ENCODE measurements around the gene NTHL1. TPM values are rescaled to one million over a fixed set of nuclear protein-coding genes. Genes with fewer than 3 reads are reported as not detected.

Gene NTHL1
- total RNA-seq, 1 experiment from 2014 or later, result 93.3 TPM

DNA sequence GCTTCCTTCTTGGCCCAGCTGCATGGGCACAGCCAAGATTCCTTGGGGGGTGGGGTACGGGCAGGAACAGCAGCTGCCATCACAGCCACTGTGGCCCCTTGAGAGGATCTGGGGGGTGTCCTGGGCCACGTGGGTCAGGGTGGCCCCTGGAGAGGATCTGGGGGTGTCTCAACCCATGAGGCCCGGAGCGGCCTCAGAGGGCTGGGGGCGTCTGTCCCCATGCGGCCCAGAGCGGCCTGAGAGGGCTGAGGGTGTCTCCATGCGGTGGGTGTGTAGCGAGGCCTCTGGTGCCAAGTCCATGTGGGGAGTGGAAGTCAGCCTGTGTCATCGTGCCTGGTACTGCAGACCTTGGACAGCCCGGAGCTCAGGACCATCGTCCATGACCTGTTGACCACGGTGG, 13.9 kb upstream of the NTHL1 start:
- Mint-ChIP-seq H3K4me3 (no peak overlapping the region), H3K27ac (no peak overlapping the region)
- CTCF ChIA-PET, result interaction anchor here (1.0 to 1.5 kb wide), 2 partner anchors 45 to 79 kb away, joined by 3 to 5 read pairs; no protein-coding TSS in a partner anchor

More for the DNA sequence above, 13.9 kb upstream of the NTHL1 start:
- TF ChIP-seq, protein P1, sequence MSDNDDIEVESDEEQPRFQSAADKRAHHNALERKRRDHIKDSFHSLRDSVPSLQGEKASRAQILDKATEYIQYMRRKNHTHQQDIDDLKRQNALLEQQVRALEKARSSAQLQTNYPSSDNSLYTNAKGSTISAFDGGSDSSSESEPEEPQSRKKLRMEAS (CRISPR knock-in tag; IDR thresholded peaks at IDR 0.05), result no peak
- TF ChIP-seq RELA (CRISPR knock-in tag; IDR thresholded peaks at IDR 0.05; ENCODE audit: borderline replicate concordance) (no peak), FOXK1 (CRISPR knock-in tag; IDR thresholded peaks at IDR 0.05) (no peak), SMAD4 (CRISPR knock-in tag; IDR thresholded peaks at IDR 0.05) (no peak), JAZF1 (CRISPR knock-in tag; IDR thresholded peaks at IDR 0.05) (no peak)
- TF ChIP-seq, protein P2, sequence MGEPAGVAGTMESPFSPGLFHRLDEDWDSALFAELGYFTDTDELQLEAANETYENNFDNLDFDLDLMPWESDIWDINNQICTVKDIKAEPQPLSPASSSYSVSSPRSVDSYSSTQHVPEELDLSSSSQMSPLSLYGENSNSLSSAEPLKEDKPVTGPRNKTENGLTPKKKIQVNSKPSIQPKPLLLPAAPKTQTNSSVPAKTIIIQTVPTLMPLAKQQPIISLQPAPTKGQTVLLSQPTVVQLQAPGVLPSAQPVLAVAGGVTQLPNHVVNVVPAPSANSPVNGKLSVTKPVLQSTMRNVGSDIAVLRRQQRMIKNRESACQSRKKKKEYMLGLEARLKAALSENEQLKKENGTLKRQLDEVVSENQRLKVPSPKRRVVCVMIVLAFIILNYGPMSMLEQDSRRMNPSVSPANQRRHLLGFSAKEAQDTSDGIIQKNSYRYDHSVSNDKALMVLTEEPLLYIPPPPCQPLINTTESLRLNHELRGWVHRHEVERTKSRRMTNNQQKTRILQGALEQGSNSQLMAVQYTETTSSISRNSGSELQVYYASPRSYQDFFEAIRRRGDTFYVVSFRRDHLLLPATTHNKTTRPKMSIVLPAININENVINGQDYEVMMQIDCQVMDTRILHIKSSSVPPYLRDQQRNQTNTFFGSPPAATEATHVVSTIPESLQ (CRISPR knock-in tag; IDR thresholded peaks at IDR 0.05), result no peak
- TF ChIP-seq, protein P3, sequence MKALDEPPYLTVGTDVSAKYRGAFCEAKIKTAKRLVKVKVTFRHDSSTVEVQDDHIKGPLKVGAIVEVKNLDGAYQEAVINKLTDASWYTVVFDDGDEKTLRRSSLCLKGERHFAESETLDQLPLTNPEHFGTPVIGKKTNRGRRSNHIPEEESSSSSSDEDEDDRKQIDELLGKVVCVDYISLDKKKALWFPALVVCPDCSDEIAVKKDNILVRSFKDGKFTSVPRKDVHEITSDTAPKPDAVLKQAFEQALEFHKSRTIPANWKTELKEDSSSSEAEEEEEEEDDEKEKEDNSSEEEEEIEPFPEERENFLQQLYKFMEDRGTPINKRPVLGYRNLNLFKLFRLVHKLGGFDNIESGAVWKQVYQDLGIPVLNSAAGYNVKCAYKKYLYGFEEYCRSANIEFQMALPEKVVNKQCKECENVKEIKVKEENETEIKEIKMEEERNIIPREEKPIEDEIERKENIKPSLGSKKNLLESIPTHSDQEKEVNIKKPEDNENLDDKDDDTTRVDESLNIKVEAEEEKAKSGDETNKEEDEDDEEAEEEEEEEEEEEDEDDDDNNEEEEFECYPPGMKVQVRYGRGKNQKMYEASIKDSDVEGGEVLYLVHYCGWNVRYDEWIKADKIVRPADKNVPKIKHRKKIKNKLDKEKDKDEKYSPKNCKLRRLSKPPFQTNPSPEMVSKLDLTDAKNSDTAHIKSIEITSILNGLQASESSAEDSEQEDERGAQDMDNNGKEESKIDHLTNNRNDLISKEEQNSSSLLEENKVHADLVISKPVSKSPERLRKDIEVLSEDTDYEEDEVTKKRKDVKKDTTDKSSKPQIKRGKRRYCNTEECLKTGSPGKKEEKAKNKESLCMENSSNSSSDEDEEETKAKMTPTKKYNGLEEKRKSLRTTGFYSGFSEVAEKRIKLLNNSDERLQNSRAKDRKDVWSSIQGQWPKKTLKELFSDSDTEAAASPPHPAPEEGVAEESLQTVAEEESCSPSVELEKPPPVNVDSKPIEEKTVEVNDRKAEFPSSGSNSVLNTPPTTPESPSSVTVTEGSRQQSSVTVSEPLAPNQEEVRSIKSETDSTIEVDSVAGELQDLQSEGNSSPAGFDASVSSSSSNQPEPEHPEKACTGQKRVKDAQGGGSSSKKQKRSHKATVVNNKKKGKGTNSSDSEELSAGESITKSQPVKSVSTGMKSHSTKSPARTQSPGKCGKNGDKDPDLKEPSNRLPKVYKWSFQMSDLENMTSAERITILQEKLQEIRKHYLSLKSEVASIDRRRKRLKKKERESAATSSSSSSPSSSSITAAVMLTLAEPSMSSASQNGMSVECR (CRISPR knock-in tag; IDR thresholded peaks at IDR 0.05; ENCODE audit: borderline replicate concordance), result no peak
- TF ChIP-seq, protein P4, sequence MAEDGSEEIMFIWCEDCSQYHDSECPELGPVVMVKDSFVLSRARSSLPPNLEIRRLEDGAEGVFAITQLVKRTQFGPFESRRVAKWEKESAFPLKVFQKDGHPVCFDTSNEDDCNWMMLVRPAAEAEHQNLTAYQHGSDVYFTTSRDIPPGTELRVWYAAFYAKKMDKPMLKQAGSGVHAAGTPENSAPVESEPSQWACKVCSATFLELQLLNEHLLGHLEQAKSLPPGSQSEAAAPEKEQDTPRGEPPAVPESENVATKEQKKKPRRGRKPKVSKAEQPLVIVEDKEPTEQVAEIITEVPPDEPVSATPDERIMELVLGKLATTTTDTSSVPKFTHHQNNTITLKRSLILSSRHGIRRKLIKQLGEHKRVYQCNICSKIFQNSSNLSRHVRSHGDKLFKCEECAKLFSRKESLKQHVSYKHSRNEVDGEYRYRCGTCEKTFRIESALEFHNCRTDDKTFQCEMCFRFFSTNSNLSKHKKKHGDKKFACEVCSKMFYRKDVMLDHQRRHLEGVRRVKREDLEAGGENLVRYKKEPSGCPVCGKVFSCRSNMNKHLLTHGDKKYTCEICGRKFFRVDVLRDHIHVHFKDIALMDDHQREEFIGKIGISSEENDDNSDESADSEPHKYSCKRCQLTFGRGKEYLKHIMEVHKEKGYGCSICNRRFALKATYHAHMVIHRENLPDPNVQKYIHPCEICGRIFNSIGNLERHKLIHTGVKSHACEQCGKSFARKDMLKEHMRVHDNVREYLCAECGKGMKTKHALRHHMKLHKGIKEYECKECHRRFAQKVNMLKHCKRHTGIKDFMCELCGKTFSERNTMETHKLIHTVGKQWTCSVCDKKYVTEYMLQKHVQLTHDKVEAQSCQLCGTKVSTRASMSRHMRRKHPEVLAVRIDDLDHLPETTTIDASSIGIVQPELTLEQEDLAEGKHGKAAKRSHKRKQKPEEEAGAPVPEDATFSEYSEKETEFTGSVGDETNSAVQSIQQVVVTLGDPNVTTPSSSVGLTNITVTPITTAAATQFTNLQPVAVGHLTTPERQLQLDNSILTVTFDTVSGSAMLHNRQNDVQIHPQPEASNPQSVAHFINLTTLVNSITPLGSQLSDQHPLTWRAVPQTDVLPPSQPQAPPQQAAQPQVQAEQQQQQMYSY (CRISPR knock-in tag; IDR thresholded peaks at IDR 0.05), result no peak
- TF ChIP-seq, protein P5, sequence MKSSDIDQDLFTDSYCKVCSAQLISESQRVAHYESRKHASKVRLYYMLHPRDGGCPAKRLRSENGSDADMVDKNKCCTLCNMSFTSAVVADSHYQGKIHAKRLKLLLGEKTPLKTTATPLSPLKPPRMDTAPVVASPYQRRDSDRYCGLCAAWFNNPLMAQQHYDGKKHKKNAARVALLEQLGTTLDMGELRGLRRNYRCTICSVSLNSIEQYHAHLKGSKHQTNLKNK (CRISPR knock-in tag; IDR thresholded peaks at IDR 0.05), result no peak
- TF ChIP-seq, protein P6, sequence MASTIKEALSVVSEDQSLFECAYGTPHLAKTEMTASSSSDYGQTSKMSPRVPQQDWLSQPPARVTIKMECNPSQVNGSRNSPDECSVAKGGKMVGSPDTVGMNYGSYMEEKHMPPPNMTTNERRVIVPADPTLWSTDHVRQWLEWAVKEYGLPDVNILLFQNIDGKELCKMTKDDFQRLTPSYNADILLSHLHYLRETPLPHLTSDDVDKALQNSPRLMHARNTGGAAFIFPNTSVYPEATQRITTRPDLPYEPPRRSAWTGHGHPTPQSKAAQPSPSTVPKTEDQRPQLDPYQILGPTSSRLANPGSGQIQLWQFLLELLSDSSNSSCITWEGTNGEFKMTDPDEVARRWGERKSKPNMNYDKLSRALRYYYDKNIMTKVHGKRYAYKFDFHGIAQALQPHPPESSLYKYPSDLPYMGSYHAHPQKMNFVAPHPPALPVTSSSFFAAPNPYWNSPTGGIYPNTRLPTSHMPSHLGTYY (CRISPR knock-in tag; IDR thresholded peaks at IDR 0.05), result no peak
- POLR2A ChIA-PET, result no interaction called here
- H3K27me3 Mint-ChIP-seq (ENCODE audit: low read depth), result no peaks in the 10 kb centered on the region
- no peak for DNase-seq (ENCODE audit: low spot score)
- ATAC-seq, result no peak
- no peaks in the 10 kb centered on the region for H3K9me3 Mint-ChIP-seq
- H3K4me1 Mint-ChIP-seq, result no peaks in the 10 kb centered on the region
- peaks cover 8% of the 10 kb centered on the region for H3K36me3 Mint-ChIP-seq
